GM10266 (cell line): ENCODE results near the gene XPOT.

ENCODE experiments used
- DNase-seq: peaks from one replicate; pipeline ENCODE4 v3.0.0; 2012; ENCODE audit errors: extremely low spot score
- TF ChIP-seq, protein P1 (sequence below): IDR thresholded peaks from 2 replicates; pipeline ENCODE4 v1.5.1; 2012; ENCODE audit warnings: mild to moderate bottlenecking, low read depth; ENCODE audit not compliant: control insufficient read depth, insufficient read depth; ENCODE audit errors: missing control alignments

The XPOT gene

DNA sequence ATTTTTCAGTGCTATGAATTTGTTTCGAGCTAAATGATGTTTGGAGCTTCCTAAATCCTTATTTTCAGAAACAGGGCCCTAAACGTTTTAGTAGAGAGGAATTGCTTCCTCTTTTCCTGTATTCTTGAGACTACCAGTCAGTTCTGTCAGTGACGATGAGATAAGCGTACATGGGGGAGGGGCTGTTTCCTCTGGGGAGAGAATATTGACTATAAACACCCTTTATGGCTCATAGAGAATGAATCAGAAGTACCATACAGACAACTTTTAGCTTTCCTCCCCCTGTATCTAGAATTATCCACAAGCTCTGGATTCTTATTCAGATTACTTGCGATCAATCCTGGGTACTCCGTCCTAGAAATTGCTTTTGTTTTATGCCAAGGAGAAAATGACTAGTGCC, 52.8 kb downstream of the XPOT start:
- TF ChIP-seq, protein P1, sequence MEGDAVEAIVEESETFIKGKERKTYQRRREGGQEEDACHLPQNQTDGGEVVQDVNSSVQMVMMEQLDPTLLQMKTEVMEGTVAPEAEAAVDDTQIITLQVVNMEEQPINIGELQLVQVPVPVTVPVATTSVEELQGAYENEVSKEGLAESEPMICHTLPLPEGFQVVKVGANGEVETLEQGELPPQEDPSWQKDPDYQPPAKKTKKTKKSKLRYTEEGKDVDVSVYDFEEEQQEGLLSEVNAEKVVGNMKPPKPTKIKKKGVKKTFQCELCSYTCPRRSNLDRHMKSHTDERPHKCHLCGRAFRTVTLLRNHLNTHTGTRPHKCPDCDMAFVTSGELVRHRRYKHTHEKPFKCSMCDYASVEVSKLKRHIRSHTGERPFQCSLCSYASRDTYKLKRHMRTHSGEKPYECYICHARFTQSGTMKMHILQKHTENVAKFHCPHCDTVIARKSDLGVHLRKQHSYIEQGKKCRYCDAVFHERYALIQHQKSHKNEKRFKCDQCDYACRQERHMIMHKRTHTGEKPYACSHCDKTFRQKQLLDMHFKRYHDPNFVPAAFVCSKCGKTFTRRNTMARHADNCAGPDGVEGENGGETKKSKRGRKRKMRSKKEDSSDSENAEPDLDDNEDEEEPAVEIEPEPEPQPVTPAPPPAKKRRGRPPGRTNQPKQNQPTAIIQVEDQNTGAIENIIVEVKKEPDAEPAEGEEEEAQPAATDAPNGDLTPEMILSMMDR, result no peak
- no peak for DNase-seq

DNA sequence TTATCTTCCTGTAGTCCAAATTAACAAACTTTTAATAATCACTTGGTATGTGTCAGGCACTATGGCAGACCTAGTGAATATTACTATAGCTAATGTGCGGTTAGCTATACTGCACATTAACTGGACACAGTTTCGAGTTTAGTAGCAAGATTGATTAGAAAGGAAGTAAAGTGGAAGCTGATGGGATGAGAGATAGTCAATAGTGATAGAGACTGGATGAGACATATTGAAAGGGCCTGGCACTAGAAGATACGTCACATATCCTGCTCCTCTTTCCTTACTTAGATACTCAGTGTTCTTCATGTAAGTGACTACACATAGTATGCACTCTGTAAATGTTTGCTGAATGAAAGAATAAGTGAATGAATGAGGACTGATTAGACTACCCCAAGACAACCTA, 53.3 kb downstream of the XPOT start:
- TF ChIP-seq, protein P1, result no peak
- no peak for DNase-seq

DNA sequence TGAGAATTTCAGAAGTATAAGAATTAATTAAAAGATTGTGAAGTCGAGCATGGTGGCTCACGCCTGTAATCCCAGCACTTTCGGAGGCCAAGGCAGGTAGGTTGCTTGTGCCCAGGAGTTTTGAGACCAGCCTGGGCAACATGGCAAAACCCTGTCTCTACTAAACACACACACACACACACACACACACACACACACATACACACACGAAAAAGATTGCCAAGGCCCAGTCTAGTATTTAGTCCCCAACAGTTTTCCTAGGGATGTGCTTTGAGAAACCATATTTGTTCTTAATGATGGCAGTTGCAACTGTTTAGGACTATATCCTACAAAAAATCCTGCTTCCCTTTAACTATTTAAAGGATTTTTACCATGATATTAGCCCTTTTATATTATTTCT, 53.7 kb downstream of the XPOT start:
- no peak for DNase-seq
- TF ChIP-seq, protein P1, result no peak

DNA sequence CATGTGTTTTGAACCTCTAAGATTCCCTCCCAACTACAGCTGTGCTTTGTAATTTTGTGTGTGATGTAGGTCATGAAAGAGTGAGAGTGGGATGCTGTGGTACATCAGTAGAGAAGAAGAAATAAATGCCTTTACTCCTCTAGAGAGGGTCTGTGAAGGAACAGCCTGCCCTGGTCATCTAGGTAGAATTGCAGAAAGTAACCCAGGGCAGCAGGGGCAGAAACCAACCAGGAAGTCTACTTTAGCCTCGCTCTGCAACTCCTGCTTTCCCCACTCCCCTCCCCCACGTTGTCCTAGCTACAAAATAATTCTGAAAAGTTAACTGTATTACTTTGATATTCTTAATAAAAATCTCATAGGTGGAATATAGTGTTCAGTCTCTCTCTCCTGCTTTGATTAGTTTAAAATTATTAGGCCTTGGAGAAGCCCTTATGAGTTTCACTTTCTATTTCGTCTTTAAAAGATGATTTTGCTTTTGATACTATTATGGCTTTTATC, 55.3 kb downstream of the XPOT start:
- TF ChIP-seq, protein P1, result no peak
- no peak for DNase-seq

DNA sequence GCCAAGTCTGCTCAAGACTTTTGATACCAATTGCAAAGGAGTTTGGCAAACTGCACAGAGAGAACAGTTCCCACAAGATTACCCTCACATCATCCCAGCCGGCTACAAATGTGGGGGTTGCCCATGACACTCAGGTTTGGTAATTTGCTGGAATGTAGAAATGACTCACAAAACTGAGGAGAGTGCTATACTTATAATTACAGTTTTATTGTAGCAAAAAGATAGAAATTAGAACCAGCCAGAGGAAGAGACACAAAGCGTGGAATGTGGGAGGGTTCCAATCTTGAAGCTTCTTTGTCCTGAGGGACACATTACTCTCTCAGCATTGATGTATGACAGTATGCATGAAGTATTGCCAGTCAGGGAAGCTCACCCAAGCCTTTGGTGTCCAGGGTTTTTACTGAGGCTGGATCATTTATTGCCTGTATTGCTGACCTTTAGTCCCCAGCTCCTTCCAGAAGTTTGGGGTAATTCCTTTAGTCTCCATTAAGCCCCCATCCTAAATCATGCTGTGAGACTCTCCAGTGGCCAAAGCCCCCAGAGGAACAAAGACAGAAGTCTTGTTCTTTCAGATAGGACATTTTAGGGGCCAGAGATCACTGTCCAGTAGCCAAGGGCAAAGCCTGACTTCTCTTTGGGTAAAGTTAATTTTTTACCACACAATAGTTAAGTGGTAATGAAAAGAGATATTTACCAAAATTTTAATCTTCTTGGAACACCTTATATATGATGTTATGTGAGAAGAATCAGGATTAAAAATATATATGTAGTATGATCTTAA, 57.6 kb downstream of the XPOT start:
- DNase-seq, result no peak
- TF ChIP-seq, protein P1, result no peak

DNA sequence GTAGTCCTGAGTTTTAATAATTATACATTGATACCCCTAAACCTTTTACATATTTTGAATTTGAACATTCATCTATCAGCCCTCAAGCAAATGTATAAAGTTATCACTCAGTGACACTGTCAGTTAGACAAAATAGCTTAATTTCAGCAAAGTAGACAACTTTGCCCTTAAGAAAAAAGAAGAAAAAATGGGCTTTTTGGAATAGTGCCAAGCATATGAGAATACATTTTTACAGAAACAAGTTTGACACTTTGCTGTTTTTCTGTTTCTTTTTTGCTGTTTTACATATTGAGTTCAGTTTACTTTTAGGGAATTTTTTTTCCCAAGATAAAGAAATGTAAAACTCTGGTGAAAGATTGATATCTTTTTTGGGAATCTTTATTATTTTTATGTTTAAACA, 62.0 kb downstream of the XPOT start:
- TF ChIP-seq, protein P1, result no peak
- DNase-seq, result no peak

DNA sequence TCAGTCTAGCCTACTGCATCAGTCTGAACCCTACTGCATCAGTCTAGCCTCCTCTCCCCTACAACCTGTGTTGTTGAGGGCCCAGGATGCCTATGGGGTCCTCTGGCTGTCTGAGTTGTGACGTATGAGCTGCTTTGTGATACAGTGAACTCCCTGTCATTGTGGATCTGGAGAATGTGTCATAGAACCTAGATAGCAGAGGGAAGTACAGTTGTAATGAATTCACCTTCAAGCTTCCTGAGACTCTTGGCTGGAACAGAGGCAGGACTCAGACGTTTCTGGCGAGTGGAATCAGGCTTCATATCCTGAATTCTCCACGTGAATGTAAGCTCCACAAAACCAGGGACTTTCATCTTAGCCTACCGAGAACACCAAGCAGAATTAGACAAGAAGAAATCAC, 64.8 kb downstream of the XPOT start:
- TF ChIP-seq, protein P1, result no peak

More for the DNA sequence above, 64.8 kb downstream of the XPOT start:
- DNase-seq, result no peak
